ENCODE data around the gene RNF223.

Gene RNF223

DNA sequence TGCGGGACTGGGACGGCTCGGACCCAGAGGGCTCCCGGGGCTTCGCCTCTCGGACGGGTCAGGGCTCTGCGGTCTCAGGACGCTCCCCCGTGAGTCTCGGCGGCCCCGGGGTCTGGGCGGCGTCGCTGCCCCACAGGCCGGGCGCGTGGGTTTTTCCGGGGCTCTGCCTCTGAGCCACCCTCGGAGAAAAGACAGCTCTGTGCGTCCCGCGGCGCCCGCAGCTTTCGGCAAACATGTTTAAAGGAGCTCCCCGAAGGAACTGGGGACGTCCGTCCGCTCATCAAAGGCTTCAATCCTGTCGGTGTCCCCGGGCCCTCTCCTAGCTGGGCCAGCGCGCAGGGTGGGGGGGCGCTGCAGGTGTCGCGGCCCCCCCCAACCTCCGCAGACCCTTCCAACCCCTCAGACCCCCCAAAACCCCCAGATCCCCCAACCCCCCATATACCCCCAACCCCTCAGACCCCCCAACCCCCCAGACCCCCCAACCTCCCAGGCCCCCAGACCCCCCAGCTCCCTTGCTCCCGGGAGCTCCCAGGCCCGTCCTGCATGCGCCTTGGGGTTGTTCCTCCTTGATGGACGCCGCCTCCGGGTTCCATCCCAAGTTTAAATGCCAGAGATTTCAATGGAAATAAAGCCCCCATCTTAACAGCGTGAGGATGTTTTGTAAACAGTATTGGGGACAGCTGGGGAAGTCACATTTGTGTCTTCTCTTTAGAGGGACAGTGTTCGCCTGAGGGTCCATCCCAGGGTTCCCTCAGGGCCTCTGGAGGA lies 42.8 kb upstream of the RNF223 start:
- peak overlapping the region; percentile 44 for H3K27ac ChIP-seq
- H3K4me1 ChIP-seq (ENCODE audit: control insufficient read depth in 1 of 2, insufficient read depth in 1 of 2, low read depth in 1 of 2, low read length in 1 of 2): peaks cover 9 to 14% of the 10 kb centered on the region in 2 experiments
- H3K9me3 ChIP-seq: peaks cover 4% of the 10 kb centered on the region
- peak overlapping the region; percentile 71 to 93 for H3K4me3 ChIP-seq (ENCODE audit: low read depth in 1 of 2, low read length in 1 of 2)
- H3K36me3 ChIP-seq: no peaks in the 10 kb centered on the region
- TF ChIP-seq, protein P1, sequence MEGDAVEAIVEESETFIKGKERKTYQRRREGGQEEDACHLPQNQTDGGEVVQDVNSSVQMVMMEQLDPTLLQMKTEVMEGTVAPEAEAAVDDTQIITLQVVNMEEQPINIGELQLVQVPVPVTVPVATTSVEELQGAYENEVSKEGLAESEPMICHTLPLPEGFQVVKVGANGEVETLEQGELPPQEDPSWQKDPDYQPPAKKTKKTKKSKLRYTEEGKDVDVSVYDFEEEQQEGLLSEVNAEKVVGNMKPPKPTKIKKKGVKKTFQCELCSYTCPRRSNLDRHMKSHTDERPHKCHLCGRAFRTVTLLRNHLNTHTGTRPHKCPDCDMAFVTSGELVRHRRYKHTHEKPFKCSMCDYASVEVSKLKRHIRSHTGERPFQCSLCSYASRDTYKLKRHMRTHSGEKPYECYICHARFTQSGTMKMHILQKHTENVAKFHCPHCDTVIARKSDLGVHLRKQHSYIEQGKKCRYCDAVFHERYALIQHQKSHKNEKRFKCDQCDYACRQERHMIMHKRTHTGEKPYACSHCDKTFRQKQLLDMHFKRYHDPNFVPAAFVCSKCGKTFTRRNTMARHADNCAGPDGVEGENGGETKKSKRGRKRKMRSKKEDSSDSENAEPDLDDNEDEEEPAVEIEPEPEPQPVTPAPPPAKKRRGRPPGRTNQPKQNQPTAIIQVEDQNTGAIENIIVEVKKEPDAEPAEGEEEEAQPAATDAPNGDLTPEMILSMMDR (IDR thresholded peaks at IDR 0.05): no peak
- peaks cover 77% of the 10 kb centered on the region for H3K27me3 ChIP-seq

DNA sequence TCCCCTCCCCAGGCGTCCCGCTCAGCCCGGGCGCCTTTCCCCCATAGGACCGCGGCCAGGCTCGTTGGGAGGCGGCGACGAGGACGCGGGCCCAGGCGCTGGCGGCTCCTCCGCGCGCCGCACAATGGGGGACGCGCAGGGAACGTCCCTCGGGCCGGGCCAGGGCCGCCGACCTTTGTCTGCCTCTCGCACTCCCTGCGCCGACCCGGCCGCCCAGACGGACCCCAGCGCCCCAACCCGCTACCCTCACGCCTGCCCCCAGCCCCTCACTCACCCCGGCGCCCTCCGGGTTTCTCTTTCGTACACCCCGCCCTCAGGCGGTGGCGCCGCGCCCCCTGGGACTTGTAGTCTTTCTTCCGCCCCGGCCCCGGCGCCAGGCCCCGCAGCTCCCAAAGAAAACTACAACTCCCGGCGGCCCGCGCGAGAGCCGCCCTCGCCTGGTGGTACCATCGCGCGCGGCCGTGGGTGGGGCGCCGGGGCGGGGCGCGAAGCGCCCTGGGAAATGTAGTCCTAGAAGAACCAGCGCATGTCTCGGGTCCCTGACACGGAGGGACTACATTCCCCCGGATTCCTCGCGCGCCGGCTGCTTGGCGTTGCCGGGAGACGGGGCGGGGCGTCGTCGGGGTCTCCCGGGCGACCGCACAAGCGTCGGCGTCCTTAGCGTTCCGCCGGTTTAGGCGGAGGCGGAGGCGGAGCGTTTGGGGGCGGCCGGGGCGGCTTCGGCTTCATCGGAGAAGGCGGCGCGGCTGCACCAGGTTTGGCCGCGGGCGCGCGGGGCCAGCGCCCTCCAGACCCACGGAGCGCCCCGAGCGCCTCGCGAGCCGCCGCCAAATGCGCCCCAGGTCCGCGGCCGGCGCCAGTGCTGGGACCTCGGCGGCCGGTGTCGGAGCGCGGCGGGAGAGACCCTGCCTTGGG lies 41.9 kb upstream of the RNF223 start, which contains the start of gene C1orf159:
Gene C1orf159, minus strand, starts transcription at position 304 of the 915 bp plus-strand sequence. CDS start 24,546 bp downstream, outside the sequence.
- TF ChIP-seq, protein P1 (IDR thresholded peaks at IDR 0.05): peak; percentile 31
- peak within 1 kb of the TSS; percentile 44 for H3K27ac ChIP-seq
- H3K27me3 ChIP-seq: peaks cover 69% of the 10 kb centered on the region
- H3K4me1 ChIP-seq (ENCODE audit: control insufficient read depth in 1 of 2, insufficient read depth in 1 of 2, low read depth in 1 of 2, low read length in 1 of 2): peaks cover 9 to 14% of the 10 kb centered on the region in 2 experiments
- peaks cover 4% of the 10 kb centered on the region for H3K9me3 ChIP-seq
- H3K36me3 ChIP-seq: no peaks in the 10 kb centered on the region
- H3K4me3 ChIP-seq (ENCODE audit: low read depth in 1 of 2, low read length in 1 of 2): peak within 1 kb of the TSS; percentile 71 to 93

DNA sequence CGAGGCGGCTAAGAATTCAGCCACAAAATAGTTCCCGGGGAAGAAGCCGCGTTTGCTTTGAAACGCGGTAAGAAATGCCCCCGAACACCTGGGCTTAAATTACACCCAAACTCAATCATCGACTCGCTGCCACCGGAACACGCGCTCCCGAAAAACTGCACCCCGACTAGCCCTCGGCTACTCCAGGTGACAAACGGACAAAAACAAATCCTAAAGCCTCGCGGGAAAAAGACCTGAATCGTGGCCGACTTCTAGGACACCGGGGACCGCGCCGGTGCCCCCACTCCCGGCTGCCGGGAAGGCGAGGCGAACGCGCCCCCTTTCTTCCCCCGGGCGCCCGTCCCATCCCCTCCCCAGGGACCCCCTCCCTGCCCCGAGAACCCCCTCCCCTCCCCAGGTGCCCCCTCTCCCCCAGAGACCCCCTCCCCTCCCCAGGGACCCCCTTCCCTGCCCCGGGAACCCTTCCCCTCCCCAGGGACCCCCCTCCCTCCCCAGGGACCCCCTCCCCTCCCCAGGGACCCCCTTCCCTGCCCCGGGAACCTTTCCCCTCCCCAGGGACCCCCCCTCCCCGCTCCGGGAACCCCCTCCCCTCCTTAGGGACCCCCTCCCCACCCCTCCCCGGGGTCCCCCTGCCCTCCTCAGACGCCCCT lies 41.2 kb upstream of the RNF223 start:
- Histone ChIP-seq H3K4me3 (ENCODE audit: low read depth in 1 of 2, low read length in 1 of 2) (peak overlapping the region; percentile 71 to 93), H3K4me1 (ENCODE audit: control insufficient read depth in 1 of 2, insufficient read depth in 1 of 2, low read depth in 1 of 2, low read length in 1 of 2) (peaks cover 9 to 14% of the 10 kb centered on the region in 2 experiments), H3K27ac (no peak overlapping the region), H3K36me3 (no peaks in the 10 kb centered on the region), H3K9me3 (peaks cover 4% of the 10 kb centered on the region), H3K27me3 (peaks cover 61% of the 10 kb centered on the region)
- TF ChIP-seq, protein P1 (IDR thresholded peaks at IDR 0.05): no peak

DNA sequence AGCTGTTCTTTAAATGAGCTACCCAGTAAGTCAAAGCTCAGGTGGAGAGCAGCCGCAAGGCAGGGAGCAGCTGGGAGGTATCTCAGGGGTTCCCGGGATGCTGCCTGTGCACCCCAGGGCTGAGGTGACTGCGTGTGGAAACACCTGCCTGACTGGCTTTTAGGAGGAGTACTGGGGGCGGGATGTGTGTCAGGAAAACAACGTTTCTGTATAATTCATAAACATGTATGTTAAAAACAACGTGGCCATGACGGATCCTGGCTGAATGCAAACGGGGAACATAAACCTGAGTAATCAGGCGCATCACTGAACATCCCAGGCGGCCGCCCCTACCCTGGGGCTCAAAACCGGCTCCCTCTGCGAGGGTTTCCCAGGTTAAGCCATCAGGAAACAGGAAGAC lies 40.3 kb upstream of the RNF223 start:
- Histone ChIP-seq H3K27me3 (peaks cover 53% of the 10 kb centered on the region), H3K9me3 (peaks cover 4% of the 10 kb centered on the region), H3K4me1 (ENCODE audit: control insufficient read depth in 1 of 2, insufficient read depth in 1 of 2, low read depth in 1 of 2, low read length in 1 of 2) (peaks cover 9 to 14% of the 10 kb centered on the region in 2 experiments), H3K4me3 (ENCODE audit: low read depth in 1 of 2, low read length in 1 of 2) (no peak overlapping the region), H3K27ac (no peak overlapping the region), H3K36me3 (no peaks in the 10 kb centered on the region)
- TF ChIP-seq, protein P1 (IDR thresholded peaks at IDR 0.05): no peak

Data from neutrophil (primary cell).